ENCODE results near the gene KRTAP12-4.

DNA sequence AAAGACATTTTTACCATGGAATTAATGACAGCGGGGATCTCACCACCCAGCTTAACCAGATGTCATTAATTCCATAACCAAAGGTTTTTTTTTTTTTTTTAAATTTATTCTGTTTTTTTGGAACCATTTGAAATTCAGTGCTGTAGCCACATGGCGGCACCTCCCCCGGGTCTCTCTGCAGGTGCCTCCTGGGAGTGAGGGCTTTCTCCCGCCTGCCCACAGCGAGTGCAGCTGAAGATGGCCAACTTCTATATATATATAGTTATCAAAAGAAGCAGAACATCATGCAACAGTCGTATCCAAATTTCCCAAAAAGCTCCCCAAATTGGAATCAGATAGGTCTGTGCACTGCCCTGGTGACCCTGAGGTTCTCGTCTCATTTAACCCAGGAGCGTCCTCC lies 39.0 kb downstream of the KRTAP12-4 start:
- TF ChIP-seq, protein P1, sequence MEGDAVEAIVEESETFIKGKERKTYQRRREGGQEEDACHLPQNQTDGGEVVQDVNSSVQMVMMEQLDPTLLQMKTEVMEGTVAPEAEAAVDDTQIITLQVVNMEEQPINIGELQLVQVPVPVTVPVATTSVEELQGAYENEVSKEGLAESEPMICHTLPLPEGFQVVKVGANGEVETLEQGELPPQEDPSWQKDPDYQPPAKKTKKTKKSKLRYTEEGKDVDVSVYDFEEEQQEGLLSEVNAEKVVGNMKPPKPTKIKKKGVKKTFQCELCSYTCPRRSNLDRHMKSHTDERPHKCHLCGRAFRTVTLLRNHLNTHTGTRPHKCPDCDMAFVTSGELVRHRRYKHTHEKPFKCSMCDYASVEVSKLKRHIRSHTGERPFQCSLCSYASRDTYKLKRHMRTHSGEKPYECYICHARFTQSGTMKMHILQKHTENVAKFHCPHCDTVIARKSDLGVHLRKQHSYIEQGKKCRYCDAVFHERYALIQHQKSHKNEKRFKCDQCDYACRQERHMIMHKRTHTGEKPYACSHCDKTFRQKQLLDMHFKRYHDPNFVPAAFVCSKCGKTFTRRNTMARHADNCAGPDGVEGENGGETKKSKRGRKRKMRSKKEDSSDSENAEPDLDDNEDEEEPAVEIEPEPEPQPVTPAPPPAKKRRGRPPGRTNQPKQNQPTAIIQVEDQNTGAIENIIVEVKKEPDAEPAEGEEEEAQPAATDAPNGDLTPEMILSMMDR (IDR thresholded peaks at IDR 0.05) = no peak
- TF ChIP-seq, protein P2, sequence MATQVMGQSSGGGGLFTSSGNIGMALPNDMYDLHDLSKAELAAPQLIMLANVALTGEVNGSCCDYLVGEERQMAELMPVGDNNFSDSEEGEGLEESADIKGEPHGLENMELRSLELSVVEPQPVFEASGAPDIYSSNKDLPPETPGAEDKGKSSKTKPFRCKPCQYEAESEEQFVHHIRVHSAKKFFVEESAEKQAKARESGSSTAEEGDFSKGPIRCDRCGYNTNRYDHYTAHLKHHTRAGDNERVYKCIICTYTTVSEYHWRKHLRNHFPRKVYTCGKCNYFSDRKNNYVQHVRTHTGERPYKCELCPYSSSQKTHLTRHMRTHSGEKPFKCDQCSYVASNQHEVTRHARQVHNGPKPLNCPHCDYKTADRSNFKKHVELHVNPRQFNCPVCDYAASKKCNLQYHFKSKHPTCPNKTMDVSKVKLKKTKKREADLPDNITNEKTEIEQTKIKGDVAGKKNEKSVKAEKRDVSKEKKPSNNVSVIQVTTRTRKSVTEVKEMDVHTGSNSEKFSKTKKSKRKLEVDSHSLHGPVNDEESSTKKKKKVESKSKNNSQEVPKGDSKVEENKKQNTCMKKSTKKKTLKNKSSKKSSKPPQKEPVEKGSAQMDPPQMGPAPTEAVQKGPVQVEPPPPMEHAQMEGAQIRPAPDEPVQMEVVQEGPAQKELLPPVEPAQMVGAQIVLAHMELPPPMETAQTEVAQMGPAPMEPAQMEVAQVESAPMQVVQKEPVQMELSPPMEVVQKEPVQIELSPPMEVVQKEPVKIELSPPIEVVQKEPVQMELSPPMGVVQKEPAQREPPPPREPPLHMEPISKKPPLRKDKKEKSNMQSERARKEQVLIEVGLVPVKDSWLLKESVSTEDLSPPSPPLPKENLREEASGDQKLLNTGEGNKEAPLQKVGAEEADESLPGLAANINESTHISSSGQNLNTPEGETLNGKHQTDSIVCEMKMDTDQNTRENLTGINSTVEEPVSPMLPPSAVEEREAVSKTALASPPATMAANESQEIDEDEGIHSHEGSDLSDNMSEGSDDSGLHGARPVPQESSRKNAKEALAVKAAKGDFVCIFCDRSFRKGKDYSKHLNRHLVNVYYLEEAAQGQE (IDR thresholded peaks at IDR 0.05; ENCODE audit: insufficient read depth in 1 of 2, low read depth in 2 of 2, low read length in 1 of 2) = no peak
- TF ChIP-seq POLR2AphosphoS5 (IDR thresholded peaks at IDR 0.05; ENCODE audit: low read depth, low read length) (no peak), SIN3A (IDR thresholded peaks at IDR 0.05; ENCODE audit: borderline replicate concordance, insufficient read depth, low read depth, low read length) (no peak), TCF7L2 (IDR thresholded peaks at IDR 0.05; ENCODE audit: low read depth, low read length) (no peak)
